ENCODE results near the gene SLC12A7. TPM values are rescaled to one million over a fixed set of nuclear protein-coding genes. Genes with fewer than 3 reads are reported as not detected.
A peak's percentile ranks its signal among the peaks of the same experiment; 100 is the strongest.

The SLC12A7 gene
- total and polyA plus RNA-seq, 2 of the 13 experiments (the other 11 are each of a cell fraction or from before 2014, with no cell fraction given), result 14.0 to 18.5 TPM

DNA sequence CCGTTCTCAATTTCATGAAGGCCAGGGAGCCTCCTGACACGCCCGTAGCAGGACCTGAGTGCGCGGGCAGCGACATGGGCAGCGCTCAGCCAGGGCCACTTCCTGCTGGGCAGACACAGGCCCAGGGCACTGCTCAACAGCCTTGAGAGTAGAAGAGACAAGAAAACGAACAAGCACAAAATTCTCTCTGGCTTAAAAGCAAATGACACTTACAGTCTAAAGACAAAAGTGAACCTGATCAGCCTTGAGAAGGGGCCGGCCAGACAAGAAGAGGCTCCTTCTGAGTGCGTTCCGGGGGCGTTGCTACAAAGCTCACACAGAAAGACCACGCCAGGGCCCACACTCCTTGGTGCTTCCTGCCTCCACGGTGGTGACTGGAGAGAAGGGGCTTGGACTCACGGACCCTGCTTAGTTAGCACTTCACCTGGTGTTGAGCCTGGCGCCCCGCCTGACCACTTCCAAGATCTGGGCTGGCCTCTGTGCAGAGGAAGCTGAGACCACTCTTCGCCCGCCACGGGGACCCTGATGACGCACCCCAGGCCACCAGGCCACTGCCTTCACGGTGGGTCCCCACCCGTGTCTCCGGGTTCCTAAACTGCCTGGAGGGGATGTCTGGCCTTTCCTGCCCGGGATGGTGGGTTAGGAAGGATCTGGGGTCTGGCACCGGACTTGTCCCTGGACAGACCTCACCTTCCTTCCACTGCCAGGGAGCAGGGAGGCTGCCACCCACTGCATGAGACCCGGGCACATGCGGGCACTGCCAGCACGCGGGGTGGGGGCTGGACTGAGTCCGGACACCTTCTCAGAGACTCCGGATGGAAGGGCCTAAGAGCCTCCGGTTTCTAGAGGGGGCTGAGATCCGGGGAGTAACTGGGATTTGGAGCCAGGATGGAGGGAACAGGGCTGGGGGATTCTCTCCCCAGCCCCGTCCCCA lies 1.3 kb downstream of the SLC12A7 start (continued):
- TF ChIP-seq, protein P1, sequence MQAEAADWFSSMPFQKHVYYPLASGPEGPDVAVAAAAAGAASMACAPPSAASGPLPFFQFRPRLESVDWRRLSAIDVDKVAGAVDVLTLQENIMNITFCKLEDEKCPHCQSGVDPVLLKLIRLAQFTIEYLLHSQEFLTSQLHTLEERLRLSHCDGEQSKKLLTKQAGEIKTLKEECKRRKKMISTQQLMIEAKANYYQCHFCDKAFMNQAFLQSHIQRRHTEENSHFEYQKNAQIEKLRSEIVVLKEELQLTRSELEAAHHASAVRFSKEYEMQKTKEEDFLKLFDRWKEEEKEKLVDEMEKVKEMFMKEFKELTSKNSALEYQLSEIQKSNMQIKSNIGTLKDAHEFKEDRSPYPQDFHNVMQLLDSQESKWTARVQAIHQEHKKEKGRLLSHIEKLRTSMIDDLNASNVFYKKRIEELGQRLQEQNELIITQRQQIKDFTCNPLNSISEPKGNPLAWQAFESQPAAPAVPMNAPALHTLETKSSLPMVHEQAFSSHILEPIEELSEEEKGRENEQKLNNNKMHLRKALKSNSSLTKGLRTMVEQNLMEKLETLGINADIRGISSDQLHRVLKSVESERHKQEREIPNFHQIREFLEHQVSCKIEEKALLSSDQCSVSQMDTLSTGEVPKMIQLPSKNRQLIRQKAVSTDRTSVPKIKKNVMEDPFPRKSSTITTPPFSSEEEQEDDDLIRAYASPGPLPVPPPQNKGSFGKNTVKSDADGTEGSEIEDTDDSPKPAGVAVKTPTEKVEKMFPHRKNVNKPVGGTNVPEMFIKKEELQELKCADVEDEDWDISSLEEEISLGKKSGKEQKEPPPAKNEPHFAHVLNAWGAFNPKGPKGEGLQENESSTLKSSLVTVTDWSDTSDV (CRISPR knock-in tag; IDR thresholded peaks at IDR 0.05), result peak; percentile 43; the same call in 1 of the 2 replicates
- TF ChIP-seq ZMYM2 (CRISPR knock-in tag; IDR thresholded peaks at IDR 0.05) (no peak), PRMT3 (CRISPR knock-in tag; IDR thresholded peaks at IDR 0.05; ENCODE audit: borderline replicate concordance, low read depth) (no peak), ZNF296 (CRISPR knock-in tag; conservative IDR thresholded peaks at IDR 0.05) (no peak), ATF7 (IDR thresholded peaks at IDR 0.05) (no peak), ATF7 (CRISPR knock-in tag; IDR thresholded peaks at IDR 0.05) (no peak), MEIS1 (CRISPR knock-in tag; IDR thresholded peaks at IDR 0.05; ENCODE audit: borderline replicate concordance) (0 out of 2 replicates have a peak, but pooled peaks have one; percentile 38), HMG20A (CRISPR knock-in tag; IDR thresholded peaks at IDR 0.05; ENCODE audit: borderline replicate concordance) (no peak), SOX6 (IDR thresholded peaks at IDR 0.05) (no peak), SOX6 (CRISPR knock-in tag; IDR thresholded peaks at IDR 0.05) (no peak), HMGA1 (CRISPR knock-in tag; conservative IDR thresholded peaks at IDR 0.05) (no peak), ZNF510 (CRISPR knock-in tag; IDR thresholded peaks at IDR 0.05; ENCODE audit: low read depth) (no peak), PITX1 (CRISPR knock-in tag; IDR thresholded peaks at IDR 0.05) (no peak), DNMT3B (CRISPR knock-in tag; conservative IDR thresholded peaks at IDR 0.05) (no peak), POLR2AphosphoS5 (IDR thresholded peaks at IDR 0.05; ENCODE audit: low read depth, low read length) (no peak), TBL1XR1 (IDR thresholded peaks at IDR 0.05; ENCODE audit: borderline replicate concordance, low read length, partially characterized antibody) (no peak), MYC (CRISPR knock-in tag; IDR thresholded peaks at IDR 0.05; ENCODE audit: borderline replicate concordance) (no peak), TSC22D2 (CRISPR knock-in tag; IDR thresholded peaks at IDR 0.05; ENCODE audit: borderline replicate concordance) (no peak), NFE2 (CRISPR knock-in tag; IDR thresholded peaks at IDR 0.05) (no peak)
- TF ChIP-seq, protein P2, sequence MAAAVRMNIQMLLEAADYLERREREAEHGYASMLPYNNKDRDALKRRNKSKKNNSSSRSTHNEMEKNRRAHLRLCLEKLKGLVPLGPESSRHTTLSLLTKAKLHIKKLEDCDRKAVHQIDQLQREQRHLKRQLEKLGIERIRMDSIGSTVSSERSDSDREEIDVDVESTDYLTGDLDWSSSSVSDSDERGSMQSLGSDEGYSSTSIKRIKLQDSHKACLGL (CRISPR knock-in tag; IDR thresholded peaks at IDR 0.05), result no peak
- TF ChIP-seq, protein P3, sequence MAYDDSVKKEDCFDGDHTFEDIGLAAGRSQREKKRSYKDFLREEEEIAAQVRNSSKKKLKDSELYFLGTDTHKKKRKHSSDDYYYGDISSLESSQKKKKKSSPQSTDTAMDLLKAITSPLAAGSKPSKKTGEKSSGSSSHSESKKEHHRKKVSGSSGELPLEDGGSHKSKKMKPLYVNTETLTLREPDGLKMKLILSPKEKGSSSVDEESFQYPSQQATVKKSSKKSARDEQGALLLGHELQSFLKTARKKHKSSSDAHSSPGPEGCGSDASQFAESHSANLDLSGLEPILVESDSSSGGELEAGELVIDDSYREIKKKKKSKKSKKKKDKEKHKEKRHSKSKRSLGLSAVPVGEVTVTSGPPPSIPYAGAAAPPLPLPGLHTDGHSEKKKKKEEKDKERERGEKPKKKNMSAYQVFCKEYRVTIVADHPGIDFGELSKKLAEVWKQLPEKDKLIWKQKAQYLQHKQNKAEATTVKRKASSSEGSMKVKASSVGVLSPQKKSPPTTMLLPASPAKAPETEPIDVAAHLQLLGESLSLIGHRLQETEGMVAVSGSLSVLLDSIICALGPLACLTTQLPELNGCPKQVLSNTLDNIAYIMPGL (CRISPR knock-in tag; IDR thresholded peaks at IDR 0.05; ENCODE audit: borderline replicate concordance in 1 of 2, low read depth in 1 of 2), result peak in 1 of 2 experiments; percentile 11; a peak in 1 of 4 replicates
- TF ChIP-seq, protein P4, sequence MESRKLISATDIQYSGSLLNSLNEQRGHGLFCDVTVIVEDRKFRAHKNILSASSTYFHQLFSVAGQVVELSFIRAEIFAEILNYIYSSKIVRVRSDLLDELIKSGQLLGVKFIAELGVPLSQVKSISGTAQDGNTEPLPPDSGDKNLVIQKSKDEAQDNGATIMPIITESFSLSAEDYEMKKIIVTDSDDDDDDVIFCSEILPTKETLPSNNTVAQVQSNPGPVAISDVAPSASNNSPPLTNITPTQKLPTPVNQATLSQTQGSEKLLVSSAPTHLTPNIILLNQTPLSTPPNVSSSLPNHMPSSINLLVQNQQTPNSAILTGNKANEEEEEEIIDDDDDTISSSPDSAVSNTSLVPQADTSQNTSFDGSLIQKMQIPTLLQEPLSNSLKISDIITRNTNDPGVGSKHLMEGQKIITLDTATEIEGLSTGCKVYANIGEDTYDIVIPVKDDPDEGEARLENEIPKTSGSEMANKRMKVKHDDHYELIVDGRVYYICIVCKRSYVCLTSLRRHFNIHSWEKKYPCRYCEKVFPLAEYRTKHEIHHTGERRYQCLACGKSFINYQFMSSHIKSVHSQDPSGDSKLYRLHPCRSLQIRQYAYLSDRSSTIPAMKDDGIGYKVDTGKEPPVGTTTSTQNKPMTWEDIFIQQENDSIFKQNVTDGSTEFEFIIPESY (CRISPR knock-in tag; IDR thresholded peaks at IDR 0.05), result peak; percentile 70; the same call in 1 of the 2 replicates
